ENCODE measurements around the gene SIDT2.

DNA sequence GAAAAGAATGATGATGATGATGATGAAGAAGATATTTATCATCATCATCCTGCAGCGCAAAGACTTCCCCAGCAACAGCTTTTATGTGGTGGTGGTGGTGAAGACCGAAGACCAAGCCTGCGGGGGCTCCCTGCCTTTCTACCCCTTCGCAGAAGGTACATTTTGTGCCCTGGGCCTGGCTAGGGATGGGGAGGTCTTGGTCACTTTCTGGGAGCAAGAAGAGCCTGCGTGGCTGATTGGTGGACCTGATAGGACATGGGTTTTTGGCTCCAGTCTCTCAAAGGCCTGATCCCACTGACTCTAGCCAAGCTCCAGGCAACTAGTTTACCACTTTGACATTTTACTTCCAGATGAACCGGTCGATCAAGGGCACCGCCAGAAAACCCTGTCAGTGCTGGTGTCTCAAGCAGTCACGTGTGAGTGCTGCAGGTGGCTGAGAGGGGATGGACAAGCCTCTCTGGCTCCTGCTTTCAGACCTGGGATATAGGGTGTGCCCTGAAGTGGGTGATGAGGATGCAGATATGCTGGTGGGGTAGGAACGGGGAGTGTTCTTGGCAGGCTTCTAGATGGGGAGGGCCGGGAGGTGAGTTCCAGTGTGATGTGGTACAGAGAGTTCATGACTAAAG is 5.3 kb downstream of the SIDT2 start:
- TF ChIP-seq CTCF (IDR thresholded peaks at IDR 0.05) (no peak), EP300 (IDR thresholded peaks at IDR 0.05) (no peak), POLR2A (IDR thresholded peaks at IDR 0.05) (no peak)

Data from gastroesophageal sphincter (tissue), 3 donors.